DMS153 treated with DMSO at 0.1 percent for 48 hours (cell line): ENCODE data around the gene IL1RL1.

Experiments
- DNase-seq: peaks from one replicate; lab custom pipeline; 2025; ENCODE audit not compliant: unreplicated experiment; lab: John Stamatoyannopoulos, UW

IL1RL1 gene

GRCh38 chr2:102334486-102334885, 23.1 kb downstream of the IL1RL1 start:
- DNase-seq = no peak

- no peak for DNase-seq
Measured at GRCh38 chr2:102335871-102336366, 24.6 kb downstream of the IL1RL1 start.

GRCh38 chr2:102336502-102336945, 25.2 kb downstream of the IL1RL1 start:
- DNase-seq = no peak

- no peak for DNase-seq
Measured at GRCh38 chr2:102337012-102337411, 25.6 kb downstream of the IL1RL1 start.

- no peak for DNase-seq
Measured at GRCh38 chr2:102337481-102338386, 26.4 kb downstream of the IL1RL1 start.

GRCh38 chr2:102340778-102341177, 29.4 kb downstream of the IL1RL1 start:
- DNase-seq = no peak

GRCh38 chr2:102342888-102343287, 31.5 kb downstream of the IL1RL1 start:
- no peak for DNase-seq

- no peak for DNase-seq
Measured at GRCh38 chr2:102344397-102344796, 33.0 kb downstream of the IL1RL1 start.

- DNase-seq = no peak
Measured at GRCh38 chr2:102345329-102345920, 34.1 kb downstream of the IL1RL1 start.

GRCh38 chr2:102346381-102347130, 35.2 kb downstream of the IL1RL1 start:
- no peak for DNase-seq

GRCh38 chr2:102350137-102350793, 38.9 kb downstream of the IL1RL1 start:
- no peak for DNase-seq

- DNase-seq = peak; percentile 81
Measured at GRCh38 chr2:102355526-102356380, 44.4 kb downstream of the IL1RL1 start, which contains the start of gene IL18R1. TSS of gene IL18R1 (plus strand) at chr2:102355796. CDS start at chr2:102362661, 6,865 bp downstream.

- DNase-seq = no peak
Measured at GRCh38 chr2:102356381-102356712, 45.0 kb downstream of the IL1RL1 start.

GRCh38 chr2:102356741-102357140, 45.4 kb downstream of the IL1RL1 start:
- no peak for DNase-seq

GRCh38 chr2:102357937-102358336, 46.6 kb downstream of the IL1RL1 start:
- DNase-seq = no peak

GRCh38 chr2:102358496-102358895, 47.1 kb downstream of the IL1RL1 start:
- no peak for DNase-seq

- DNase-seq = no peak
Measured at GRCh38 chr2:102359527-102359926, 48.2 kb downstream of the IL1RL1 start.

- DNase-seq = no peak
Measured at GRCh38 chr2:102361632-102362241, 50.4 kb downstream of the IL1RL1 start.

- no peak for DNase-seq
Measured at GRCh38 chr2:102365763-102366162, 54.4 kb downstream of the IL1RL1 start.
